ENCODE data around the gene PRDM5.
"Not testable (repeated sequence)": the region's sequence is repeated elsewhere in the genome, so short reads cannot be mapped to it uniquely, and the experiment has no call there.

Gene PRDM5

DNA sequence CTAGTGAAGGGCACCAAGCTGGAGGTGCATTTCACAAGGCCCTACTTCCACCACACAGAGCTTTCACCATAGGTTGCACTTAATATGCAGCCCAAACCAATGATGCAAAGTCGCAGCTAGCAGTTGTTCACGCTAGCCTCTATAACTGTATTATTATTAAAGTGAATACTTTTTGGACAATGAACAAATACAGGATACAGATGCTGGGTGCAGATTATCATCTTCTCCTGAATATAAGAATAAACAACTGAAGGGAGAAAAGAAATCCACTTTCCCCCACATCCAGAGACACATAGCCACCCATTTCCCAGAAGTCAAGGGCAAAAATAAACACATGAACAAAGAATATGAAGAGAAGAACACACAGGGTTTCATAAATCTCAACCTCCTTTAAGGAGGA is 107.2 kb downstream of the PRDM5 start:
- no peak for DNase-seq

DNA sequence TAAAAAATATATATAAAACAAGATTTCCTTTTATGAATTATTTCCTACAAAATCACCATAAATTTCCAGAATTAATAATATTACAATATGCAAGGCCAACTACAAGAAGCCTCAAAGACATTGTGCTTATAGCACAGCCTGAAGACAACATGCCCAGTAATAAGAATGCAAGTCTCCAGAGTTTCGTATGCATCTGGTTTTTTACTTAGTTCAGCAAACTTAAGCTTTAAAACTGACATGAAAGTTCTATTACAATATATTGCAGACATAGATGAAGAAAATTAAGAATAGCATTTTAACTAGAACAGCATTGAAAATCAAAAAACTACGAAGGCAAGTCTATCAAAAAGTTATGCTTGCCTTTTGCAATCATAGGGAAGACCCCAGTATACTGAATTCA is 107.6 kb downstream of the PRDM5 start:
- DNase-seq = no peak

DNA sequence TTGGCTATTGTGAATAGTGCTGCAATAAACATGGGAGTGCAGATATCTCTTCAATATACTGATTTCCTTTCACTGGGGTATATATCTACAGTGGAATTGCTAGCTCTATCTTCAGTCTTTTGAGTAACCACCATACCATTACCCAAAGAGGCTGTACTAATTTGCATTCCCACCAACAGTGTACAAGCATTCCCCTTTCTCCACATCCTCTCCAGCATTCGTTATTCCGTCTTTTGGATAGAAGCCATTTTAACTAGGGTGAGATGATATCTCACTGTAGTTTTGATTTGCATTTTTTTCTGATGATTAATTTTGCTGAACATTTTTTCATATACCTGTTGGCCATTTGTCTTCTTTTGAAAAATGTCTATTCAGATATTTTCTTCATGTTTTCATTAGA is 110.3 kb downstream of the PRDM5 start:
- DNase-seq = no peak

DNA sequence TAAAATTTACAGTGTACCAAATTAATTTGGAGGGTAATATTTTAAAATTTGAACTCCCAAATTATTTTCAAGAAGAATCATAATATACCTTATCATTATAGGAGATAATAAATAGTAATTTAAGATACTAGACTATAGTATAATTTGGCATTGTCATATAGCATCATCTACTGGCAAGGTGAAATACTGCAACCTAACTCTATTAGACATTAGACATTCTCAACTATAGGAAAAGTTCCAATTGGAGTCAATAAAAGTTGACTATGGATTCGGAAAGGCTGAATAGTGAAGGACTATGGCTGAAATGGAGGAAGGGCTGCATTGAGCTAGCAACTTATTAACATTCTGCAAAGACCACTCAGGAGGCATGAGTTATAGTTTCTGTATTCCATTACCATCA is 113.0 kb downstream of the PRDM5 start:
- DNase-seq = no peak

DNA sequence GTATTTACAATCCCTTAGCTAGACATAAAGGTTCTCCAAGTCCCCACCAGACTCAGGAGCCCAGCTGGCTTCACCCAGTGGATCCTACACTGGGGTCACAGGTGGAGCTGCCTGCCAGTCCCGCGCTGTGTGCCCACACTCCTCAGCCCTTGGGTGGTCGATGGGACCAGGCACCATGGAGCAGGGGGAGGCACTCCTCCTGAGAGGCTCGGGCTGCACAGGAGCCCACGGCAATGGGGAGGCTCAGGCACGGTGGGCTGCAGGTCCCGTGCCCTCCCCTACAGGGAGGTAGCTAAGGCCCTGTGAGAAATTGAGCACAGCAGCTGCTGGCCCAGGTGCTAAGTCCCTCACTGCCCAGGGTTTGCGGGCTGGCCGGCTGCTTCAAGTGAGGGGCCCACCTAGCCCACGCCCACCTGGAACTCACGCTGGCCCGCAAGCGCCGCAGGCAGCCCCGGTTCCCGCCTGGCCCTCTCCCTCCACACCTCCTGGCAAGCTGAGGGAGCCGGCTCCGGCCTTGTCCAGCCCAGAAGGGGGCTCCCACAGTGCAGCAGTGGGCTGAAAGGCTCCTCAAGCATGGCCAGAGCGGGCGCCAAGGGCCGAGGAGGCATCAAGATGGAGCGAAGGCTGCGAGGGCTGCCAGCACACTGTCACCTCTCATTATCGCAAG is 113.9 kb downstream of the PRDM5 start:
- no peak for DNase-seq

DNA sequence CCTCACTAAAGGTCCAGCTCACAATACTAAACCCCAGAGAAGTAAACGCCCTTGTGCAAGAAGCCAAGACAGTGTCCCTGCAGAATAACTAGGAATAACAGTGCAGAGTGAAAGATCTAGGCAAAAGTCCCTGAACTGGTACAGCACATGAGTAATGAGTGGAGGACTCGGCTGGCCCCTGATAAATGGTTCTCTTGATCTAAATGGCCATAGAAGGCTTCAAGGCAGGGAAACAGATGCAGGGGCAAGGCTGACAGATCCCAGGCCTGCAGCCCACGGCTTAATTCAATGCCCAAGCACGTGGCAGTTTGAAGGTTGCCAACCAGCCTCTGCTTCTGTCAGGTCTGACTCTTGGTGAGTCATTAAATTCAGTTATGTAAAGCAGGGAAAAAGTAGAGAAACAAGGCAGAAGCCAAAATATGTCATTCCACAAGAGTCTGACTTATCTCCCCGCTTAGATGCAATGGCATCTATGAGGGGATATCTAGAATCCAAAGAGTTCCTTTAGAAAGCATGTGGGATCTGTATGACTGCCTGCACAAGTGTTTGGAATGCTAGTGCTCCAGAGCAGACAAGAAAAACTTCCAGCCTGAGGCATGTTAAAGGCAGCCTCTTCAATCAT is 121.3 kb downstream of the PRDM5 start:
- DNase-seq = no peak

DNA sequence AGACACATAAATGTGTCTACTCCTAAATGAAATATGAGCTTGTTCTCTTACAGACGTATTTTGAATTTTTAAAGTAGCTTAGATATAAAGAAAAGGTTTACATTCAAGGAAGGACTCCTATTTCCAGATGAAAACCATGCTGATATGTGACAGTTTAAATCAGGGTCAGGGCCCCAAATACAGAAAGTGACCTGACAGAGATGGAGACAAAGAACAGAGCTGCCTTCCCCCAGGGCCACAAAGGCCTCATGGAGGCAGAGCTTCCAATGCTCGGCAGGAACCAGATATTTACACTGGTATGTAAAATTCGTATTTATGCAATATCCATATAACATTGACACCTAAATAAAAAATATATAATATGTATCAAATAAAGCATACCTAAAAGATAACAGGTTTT is 124.0 kb downstream of the PRDM5 start:
- DNase-seq = no peak

DNA sequence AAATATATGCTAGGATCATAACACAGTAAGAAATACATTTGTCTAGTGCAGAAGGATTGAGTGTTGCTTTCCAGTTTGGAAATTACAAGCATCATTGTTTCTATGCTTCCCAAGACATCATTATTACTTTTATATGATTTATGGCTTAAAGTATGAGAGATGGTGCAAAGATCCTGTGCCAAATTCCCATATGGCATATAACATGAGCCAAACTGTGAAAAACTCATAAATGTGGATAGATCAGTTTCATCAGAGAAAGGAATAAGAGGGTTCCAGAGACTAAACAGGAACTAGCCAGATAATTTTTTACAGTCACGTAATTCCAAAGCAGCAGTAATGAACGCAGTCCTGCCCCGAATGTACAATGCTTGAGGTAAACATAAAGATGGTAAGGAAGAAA is 126.3 kb downstream of the PRDM5 start:
- no peak for DNase-seq

DNA sequence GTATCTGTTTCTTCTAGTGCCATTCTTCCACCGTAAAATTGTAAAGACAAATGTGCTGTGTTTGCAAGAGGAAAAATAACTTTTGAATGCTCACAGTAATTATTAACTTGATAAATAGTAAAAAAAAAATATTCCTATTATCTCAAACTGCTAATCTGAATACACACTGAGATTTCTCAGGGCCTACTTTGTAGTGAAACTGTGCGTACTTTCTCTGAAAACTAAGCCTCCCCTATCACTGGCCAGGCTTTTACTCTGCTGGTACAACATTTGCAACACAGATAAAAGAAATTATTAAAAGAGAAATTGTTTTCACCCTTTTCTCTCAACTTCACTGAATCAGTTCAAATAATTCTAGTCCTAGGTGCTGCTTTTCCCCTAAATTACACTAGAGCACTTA is 137.3 kb downstream of the PRDM5 start:
- no peak for DNase-seq

DNA sequence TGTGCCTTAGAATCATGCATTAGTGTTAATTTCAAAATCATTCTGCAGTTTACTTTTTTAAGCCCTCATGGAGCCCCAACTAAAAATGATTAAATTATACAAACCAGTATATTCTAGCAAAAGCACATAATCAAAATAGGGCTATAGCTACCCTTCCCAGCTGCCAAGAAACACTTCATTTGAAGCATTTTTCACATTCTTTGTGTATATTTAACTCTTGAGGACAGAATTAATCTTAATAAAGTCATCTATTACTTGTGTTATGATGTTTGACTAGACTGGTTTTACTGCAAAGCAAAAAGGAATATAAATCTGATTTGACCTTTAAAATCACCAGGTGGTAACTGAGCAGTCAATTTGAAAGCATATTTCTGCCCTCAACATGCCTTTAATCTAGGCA is 145.1 kb downstream of the PRDM5 start:
- no peak for DNase-seq

DNA sequence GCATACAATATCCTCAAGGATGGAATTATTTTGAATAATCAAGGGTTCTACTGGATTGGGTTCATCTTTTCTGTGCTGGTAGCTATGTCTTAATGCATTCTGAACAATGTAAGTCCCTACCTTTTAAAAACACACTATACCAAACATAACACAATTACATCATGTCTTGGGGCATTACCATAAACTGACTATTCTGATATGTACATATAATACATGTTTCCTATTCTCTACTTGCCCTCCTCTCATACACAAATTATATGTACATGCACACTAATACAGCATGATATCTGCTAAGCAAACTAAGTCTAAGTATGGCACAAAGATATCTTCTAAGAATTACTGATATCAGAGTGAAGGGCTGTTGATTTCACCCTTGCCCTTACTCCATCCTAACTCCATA is 147.1 kb downstream of the PRDM5 start:
- no peak for DNase-seq

DNA sequence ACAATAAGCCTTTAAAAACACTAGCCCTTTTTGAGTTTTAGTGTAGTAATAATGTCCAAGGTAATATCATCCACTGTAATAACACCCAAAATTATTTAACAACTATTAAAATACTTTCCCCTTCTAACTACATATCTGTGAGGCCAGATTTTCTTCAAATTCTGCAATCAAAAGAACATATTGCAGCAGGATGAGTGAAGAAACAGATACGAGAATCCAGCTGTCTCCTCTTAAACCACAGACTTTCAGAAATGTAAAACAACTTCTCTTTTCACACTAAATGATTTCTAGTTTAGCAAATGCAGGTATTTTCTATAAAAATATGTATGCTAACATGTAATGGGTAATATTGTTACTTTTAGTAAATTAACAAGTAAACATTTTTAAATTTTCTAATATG is 148.9 kb downstream of the PRDM5 start:
- DNase-seq = no peak

DNA sequence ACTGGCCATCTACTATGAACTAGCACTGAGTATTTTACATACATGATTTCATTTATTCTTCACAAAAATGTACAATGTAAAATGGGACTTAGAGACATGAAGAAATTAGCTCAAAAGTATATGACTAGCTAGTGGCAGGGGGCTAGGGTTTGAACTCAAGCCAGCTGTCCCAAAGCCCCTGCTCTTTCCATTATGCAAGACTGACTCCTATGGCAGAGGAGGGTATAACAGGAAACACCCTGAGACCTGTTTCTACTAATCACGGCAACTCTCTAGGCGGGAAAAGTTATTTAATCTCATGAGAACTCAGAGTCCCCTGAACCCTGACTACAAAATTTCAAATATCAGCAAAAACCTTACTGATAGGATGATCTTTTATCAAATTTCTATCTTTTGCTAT is 150.6 kb downstream of the PRDM5 start:
- no peak for DNase-seq

DNA sequence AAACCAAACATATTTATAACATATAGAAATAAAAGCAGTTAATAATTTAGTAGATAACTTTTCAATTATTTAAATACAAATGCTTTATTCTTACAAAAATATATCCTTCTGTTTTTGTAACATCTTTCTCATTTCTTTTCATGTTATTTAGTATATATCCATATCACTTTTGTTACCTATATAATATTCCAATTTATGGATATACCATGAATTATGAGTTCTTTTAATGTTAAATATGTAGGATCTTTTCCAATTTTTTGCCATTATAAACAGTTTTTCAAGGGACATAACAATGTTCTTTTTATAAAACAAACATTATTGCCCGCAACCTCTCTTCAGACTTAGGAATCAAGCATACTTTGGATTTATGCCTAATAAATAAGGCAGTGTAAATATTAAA is 151.6 kb downstream of the PRDM5 start:
- no peak for DNase-seq

DNA sequence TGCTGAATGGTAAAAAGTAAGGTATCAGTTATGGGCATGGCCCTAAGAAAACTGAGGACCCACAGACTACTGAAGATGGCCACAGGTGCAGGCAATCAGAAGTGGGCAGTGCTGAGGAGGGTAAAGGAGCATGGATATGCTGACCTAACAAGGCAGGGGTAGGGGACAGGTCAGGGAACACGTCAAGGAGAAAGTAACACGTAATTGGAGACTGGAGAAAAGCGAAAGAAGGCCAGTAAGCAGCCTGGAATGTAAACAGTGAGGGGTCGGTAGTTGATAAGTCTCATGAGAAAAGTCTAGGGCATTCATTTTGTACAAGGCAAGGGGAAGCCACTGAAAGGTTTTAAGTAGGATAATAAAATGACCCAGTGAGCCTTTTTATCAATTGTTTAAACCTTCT is 153.3 kb downstream of the PRDM5 start:
- no peak for DNase-seq

DNA sequence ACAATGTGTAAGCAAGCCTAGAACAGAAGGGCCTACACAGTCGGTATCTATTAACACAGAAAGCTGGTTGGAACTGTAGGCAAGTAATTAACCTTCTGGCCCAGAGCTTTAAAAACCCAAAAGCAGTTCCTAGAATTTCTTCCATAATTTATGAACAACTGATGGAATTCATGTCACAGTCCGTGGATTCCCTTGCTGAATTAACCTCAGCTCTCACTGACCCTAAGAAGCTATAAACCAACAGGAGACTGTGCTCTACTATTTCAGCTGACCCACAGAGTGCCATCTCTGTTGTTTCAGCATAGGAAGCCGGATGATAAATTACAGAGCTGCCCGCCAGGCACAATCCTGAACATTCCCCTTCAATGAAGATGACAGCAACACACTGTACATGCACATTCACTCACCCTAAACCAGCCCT is 157.3 kb downstream of the PRDM5 start:
- DNase-seq = no peak

DNA sequence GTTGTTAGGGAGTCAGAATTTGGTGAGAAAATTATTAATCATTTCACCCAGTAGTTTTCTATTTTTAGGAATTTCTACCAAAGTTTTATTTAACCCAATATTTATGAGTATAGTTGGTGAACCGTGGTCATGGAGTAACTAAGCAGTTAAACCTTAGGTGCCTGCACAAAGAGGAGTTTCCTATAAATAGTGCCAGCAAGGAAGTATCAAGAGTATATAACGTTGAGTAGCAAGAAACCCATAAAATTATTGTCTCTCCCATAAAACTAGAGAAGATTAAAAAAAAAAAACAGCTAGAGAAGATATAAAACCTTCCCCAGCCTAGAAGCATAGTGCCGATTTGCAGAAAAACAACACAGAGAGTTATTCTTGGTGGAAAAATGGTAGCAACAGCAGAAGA is 158.9 kb downstream of the PRDM5 start:
- no peak for DNase-seq

DNA sequence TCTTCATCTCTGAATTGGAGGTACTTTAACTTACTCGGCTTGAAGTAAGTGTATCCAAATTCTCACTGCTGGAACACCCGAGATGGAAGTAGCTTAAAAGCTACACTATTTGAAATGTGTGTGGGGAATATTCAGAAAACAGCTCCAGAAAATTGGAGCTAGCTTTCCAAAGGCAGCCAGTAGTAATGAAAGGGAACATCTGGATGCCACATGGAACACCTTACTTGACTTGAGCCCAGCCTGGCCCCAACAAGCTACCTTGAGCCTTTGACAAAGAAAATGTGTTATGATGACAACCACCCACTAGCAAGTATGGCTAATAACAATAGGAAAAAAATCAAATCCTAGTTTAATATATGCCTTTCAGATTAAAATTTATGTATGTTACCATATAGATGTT is 161.5 kb downstream of the PRDM5 start:
- no peak for DNase-seq

DNA sequence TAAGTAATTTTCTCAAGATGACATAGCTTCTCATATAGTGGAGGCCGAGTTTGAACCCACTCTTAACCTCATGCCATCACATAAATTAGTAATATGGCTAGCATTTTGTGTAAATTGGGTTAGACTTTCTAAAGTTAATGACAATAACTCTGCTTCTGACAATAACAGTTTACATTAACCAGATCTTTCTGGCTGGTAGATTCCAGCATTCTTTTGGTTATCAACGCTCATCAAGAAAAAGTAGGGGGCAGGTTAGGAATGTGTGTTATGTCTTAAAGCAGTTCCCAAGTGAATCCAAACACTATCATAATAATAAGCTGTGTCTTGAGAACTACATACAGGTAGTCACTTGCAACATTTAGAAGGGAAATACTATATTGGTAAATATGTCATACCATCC is 162.5 kb downstream of the PRDM5 start:
- DNase-seq = no peak

DNA sequence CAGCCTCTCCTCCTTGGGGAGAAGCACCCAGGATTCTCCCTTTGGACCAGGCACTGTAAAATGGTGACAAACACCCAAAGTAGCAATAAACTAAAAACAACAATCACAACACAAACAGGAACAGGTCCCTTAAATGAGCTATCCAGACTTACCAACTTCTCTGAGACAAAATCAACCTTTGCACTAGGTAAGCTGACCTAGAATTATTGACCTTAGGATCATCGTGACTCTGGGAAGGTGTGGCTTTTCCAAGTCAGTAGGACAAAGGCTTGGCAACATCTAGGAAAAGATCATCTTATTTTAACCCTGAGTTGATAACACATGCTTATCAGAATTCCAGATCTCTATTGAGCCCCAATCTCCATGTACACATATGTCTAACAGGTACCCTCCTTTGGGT is 166.7 kb downstream of the PRDM5 start:
- DNase-seq = no peak

DNA sequence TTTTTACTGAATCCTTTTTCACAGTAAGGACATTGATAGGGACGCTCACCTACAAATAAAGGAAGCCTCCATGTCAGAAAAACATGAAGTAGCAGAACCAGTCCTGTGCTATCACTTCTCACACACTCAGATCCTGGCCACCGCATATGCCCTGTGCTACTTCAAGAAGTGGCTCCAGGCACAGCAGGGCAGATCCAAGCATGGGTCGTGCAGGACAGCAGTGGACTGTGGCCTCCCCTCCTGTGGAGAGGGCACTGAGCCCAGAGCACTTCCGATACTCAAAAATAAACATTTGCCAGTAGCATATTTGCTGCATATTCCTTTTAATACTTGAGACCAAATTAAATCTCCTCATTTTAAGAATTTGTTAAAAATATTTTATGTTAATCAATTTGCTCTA is 167.9 kb downstream of the PRDM5 start:
- no peak for DNase-seq

DNA sequence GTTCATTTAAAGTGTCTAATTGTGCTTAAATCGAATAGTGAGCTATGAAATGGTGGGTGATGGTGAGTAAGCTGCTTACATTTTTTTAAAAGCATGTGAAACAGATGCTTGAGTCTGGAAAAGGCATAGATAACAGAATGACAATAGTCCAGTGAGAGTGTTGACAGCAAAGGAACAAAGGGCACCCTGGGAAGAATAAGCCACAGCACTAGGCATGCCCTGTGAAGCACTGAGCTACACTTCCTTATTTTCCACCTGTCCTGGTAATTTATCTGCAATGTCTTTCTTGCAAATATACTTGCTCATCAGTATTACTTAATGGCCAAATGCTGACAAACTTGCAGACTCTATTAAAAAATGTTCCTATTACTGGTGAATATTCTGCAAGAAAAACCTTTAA is 168.7 kb downstream of the PRDM5 start:
- DNase-seq = no peak

DNA sequence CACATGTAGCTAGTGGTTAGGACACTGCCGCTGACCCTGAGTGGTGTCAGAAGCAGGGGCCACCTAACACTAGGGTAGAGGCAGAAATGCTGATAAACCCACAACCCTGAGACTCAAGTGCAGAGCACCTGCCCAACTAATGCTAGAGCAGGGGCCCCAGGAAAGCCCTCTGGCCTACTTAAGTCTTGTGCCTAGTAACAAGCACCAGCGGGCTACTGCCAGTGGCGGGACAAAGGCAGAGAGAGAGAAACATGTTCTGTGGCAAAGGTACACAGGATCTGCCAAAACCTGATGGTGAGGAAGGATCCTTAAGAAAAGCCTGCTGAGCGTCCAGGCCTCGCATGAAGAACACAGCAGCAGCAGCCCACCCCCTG is 172.4 kb downstream of the PRDM5 start:
- no peak for DNase-seq

DNA sequence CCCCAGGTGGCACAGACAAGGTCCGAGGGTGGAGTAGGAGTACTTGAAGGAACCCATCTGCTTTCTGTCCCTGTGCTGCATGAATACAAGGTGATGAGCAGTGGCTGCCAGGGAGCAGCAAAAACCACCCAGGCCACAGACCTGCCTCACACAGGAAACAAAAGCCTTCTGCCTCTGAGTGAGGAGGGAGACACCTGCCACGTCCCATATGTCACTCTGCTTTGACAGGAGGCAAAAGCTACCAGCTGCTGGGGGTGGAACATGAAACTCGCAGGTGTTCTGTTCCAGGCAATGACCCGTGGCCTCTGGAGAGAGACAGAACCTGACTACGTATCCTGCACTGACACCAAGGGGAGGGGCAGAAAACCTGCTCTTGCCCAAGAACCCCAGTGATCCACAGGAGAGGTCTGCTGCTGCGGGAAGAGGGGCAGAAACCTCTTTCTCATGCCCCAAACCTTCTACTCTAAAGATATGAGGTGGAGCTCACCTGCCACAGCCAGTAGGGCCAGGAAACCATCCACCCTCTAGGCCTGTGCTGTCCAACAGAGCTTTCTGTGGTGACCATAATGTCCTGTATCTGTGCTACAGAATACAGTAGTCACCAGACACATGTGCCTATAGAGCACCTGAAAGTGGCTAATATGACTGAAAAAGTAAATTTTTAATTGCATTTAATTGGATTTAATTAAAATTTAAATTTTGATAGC is 172.9 kb downstream of the PRDM5 start:
- no peak for DNase-seq

DNA sequence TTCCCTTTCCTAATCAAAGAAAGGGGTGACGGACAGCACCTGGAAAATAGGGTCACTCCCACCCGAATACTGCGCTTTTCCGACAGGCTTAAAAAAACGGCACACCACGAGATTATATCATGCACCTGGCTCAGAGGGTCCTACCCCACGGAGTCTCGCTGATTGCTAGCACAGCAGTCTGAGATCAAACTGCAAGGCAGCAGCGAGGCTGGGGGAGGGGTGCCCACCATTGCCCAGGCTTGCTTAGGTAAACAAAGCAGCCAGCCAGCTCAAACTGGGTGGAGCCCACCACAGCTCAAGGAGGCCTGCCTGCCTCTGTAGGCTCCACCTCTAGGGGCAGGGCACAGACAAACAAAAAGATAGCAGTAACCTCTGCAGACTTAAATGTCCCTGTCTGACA is 180.9 kb downstream of the PRDM5 start:
- DNase-seq = not testable (repeated sequence)

Measured in activated T-cell treated with anti-CD3 and anti-CD28 coated beads, Interleukin-2, amount 50 U/mL, for 1 hour (primary cell).